Testis (tissue), 3 donors: ENCODE measurements around the gene RENBP. TPM values are rescaled to one million over a fixed set of nuclear protein-coding genes. Genes with fewer than 3 reads are reported as not detected.
A peak's percentile ranks its signal among the peaks of the same experiment; 100 is the strongest.

Experiments used
- DNase-seq: peaks from one replicate; pipeline ENCODE4 v3.0.0-alpha.2; 2019
- H3K27ac ChIP-seq, 2 donors: fragments of 200-600 bp; sonication (generic); one replicate each; pipeline ENCODE4 v1.5.1; 2019
- H3K27me3 ChIP-seq: fragments of 200-600 bp; sonication (generic); one replicate; pipeline ENCODE4 v1.5.1; 2019
- H3K36me3 ChIP-seq: fragments of 200-600 bp; sonication (generic); one replicate; pipeline ENCODE4 v1.5.1; 2017; ENCODE audit warnings: low read depth; ENCODE audit errors: missing control alignments
- H3K4me1 ChIP-seq: fragments of 200-600 bp; sonication (generic); one replicate; pipeline ENCODE4 v1.5.1; 2019
- H3K4me3 ChIP-seq, 2 donors: fragments of 200-600 bp; sonication (generic); one replicate each; pipeline ENCODE4 v1.5.1; 2017 to 2019
- H3K9me3 ChIP-seq: fragments of 200-600 bp; sonication (generic); one replicate; pipeline ENCODE4 v1.5.1; 2017
- POLR2A ChIP-seq: fragments of 450-650 bp; IDR thresholded peaks from one replicate; pipeline ENCODE4 v1.6.1; 2017; ENCODE audit warnings: antibody characterized with exemption, mild to moderate bottlenecking, moderate library complexity
- WGBS, 2 donors: methylation state at CpG; one replicate each; pipeline ENCODE4 v1.1.5; 2018; 5-methylcytosine and 5-hydroxymethylcytosine counted together
- intact Hi-C: fragments of 100-400 bp; cut with DNase I; formaldehyde crosslinking; loops from one replicate; pipeline ENCODE4 v1.15.1; 2023; ENCODE audit warnings: low total_unique reads
- polyA plus RNA-seq: library from polyadenylated mRNA; stranded (reverse); fragments of 350-450 nt; fragmentation: Illumina TruSeq; extraction: RNeasy Lipid Tissue Mini Kit (QIAGEN cat#74804); gene quantifications from one replicate; pipeline ENCODE4 v1.2.3, GENCODE V29; 2014; ENCODE audit warnings: low read depth, low replicate concordance; ENCODE audit not compliant: insufficient read depth
- total RNA-seq, 2 donors: library from RNA; depleted of rRNA; stranded (reverse); fragments of >200 nt; gene quantifications; one replicate each; pipeline ENCODE4 v1.2.3, GENCODE V29; 2016
- TF ChIP-seq, protein P1 (sequence below), 3 experiments: fragments of 450-650 bp in 2 of 3; fragments of 200-600 bp in 1 of 3; sonication (generic) in 1 of 3; IDR thresholded peaks; one replicate each; pipeline ENCODE4 v1.5.1; 2016 to 2019; ENCODE audit warnings: antibody characterized with exemption in 3 of 3, mild to moderate bottlenecking in 2 of 3, moderate library complexity in 1 of 3

Gene RENBP
- total and polyA plus RNA-seq, 3 donors from 2014 or later = 2.8 to 4.8 (median 3.4) TPM

DNA sequence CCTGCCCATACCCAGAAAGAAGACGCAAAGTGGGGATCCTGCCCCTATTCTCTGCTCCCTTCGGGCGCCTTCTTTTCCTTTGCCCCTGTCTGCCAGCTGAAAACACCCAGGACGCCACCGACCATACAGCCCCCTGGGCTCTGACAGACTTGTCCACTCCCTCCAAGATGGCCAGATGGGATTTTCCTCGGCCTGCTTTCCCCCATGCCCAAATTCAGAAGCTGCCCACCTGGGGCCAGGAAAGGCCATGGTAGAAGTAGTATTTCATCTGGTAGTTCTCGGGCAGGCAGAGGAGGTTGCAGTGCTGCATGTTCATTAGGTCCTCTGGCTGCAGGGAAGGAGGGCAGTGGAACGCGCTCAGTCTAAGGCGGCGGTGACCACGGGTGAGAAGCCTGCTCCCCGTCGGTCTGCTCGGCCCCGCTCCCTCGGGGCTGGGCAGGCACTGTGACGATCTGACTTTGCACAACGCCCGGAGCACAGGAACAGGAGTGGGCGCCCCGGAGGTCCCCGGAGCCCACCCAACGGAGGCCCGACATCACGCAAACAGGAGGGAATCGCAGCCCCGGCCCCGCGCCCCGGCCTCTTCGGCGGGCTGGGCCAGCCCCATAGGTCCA lies 10.2 kb downstream of the RENBP start:
- Histone ChIP-seq H3K27me3 (no peaks in the 10 kb centered on the region), H3K4me3 (peak overlapping the region; percentile 47 to 63), H3K4me1 (no peaks in the 10 kb centered on the region), H3K27ac (no peak overlapping the region), H3K9me3 (no peaks in the 10 kb centered on the region), H3K36me3 (no peaks in the 10 kb centered on the region)
- intact Hi-C loops = no loop called here
- TF ChIP-seq, protein P1, sequence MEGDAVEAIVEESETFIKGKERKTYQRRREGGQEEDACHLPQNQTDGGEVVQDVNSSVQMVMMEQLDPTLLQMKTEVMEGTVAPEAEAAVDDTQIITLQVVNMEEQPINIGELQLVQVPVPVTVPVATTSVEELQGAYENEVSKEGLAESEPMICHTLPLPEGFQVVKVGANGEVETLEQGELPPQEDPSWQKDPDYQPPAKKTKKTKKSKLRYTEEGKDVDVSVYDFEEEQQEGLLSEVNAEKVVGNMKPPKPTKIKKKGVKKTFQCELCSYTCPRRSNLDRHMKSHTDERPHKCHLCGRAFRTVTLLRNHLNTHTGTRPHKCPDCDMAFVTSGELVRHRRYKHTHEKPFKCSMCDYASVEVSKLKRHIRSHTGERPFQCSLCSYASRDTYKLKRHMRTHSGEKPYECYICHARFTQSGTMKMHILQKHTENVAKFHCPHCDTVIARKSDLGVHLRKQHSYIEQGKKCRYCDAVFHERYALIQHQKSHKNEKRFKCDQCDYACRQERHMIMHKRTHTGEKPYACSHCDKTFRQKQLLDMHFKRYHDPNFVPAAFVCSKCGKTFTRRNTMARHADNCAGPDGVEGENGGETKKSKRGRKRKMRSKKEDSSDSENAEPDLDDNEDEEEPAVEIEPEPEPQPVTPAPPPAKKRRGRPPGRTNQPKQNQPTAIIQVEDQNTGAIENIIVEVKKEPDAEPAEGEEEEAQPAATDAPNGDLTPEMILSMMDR (IDR thresholded peaks at IDR 0.05) = no peak
- TF ChIP-seq POLR2A = no peak
- DNase-seq = no peak
- 4 to 6% methylated on average over 6 to 25 of the region's 33 CpGs for WGBS, 2 donors

GRCh38 chrX:153933748-153934147 lies 10.7 kb downstream of the RENBP start:
- no peaks in the 10 kb centered on the region for H3K27me3 ChIP-seq
- H3K9me3 ChIP-seq = no peaks in the 10 kb centered on the region
- H3K36me3 ChIP-seq = no peaks in the 10 kb centered on the region
- WGBS, 2 donors = 12 to 29% methylated on average over 7 of the region's 7 CpGs
- intact Hi-C loops = no loop called here
- no peak for DNase-seq
- H3K4me1 ChIP-seq = no peaks in the 10 kb centered on the region
- H3K4me3 ChIP-seq = peak overlapping the region in 1 of 2 donors; percentile 47
- TF ChIP-seq, protein P1 (IDR thresholded peaks at IDR 0.05) = no peak
- TF ChIP-seq POLR2A = no peak
- H3K27ac ChIP-seq = no peak overlapping the region

DNA sequence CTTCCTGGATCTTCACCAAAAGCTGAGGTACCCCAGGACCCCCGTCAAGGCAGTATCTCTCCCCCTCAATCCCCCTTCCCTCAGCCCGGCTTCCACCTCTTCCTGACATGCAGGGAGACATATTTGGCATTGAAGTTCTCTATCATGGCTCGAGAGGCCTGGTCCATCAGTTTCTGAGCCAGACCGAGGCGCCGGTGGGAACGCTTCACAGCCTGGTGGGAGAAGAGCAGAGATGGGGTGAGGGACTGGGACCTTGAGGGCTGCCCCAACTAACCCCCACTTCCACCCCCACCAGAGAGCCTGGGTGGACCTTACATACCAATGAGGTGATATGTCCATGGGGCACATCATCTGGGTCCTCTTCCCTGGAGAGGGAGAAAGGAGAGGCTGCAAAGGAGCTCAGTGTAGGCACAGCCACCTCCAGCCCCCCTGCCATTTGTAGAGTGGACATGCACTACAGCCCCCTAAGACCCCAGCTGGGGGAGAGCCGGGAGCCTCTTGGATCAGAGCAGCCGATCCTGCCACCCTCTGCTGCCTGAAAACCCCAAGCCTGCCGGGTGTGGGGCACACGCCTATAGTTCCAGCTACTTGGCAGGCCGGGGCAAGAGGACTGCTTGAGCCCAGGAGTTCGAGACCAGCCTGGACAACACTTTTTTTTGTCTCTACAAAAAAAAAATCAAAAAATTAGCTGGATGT lies 12.1 kb downstream of the RENBP start:
- Histone ChIP-seq H3K4me1 (peaks cover under 1% of the 10 kb centered on the region), H3K9me3 (no peaks in the 10 kb centered on the region), H3K36me3 (no peaks in the 10 kb centered on the region), H3K4me3 (no peak overlapping the region), H3K27me3 (no peaks in the 10 kb centered on the region), H3K27ac (no peak overlapping the region)
- intact Hi-C loops = no loop called here
- TF ChIP-seq POLR2A = no peak
- TF ChIP-seq, protein P1 (IDR thresholded peaks at IDR 0.05) = no peak
- DNase-seq = no peak
- WGBS, 2 donors = 90 to 93% methylated on average over 11 to 13 of the region's 13 CpGs

DNA sequence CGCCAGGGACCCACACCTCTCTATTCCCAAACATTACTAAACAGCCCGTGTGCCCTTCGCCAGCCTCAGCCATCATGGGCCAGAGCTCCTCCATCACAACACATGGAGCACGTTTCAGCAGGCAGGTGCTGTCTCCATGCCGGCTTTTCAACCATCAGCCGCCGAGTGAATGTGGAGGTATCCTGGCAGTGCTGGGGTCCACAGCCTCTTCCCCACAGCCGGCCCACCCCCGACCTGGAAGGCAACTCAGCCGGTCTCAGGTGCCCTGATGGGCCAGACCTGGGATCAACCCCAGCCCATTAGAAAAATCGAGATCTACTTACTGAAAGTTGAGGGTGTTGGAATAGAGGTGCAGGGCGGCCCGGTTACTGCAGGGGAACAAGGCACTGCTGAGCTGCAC lies 12.7 kb downstream of the RENBP start:
- Histone ChIP-seq H3K4me3 (no peak overlapping the region), H3K9me3 (no peaks in the 10 kb centered on the region), H3K27ac (no peak overlapping the region), H3K36me3 (no peaks in the 10 kb centered on the region), H3K27me3 (no peaks in the 10 kb centered on the region), H3K4me1 (peaks cover 7% of the 10 kb centered on the region)
- WGBS, 2 donors = 95 to 100% methylated on average over 2 to 13 of the region's 13 CpGs
- no peak for TF ChIP-seq POLR2A
- TF ChIP-seq, protein P1 (IDR thresholded peaks at IDR 0.05) = no peak
- intact Hi-C loops = no loop called here
- DNase-seq = no peak
